ENCODE measurements around the gene PTGES.

GRCh38 chr9:129718647-129719046 lies 34.2 kb downstream of the PTGES start:
- TF ChIP-seq EZH2 (IDR thresholded peaks at IDR 0.05) (no peak), CTCF (IDR thresholded peaks at IDR 0.05) (no peak)
